GM13976 (cell line): ENCODE data around the gene SLC13A3.

Experiments used
- DNase-seq: peaks from one replicate; pipeline ENCODE4 v3.0.0; 2012; ENCODE audit warnings: low spot score
- CTCF ChIP-seq: IDR thresholded peaks from 2 replicates; pipeline ENCODE4 v1.5.1; 2012; ENCODE audit warnings: borderline replicate concordance, mild to moderate bottlenecking; ENCODE audit not compliant: insufficient read depth; ENCODE audit errors: extremely low read depth, missing control alignments, control extremely low read depth
- in situ Hi-C: fragments of 300-500 bp; cut with MboI; formaldehyde crosslinking; loops from one replicate; pipeline ENCODE4 v1.12.0; 2022; ENCODE audit warnings: low sequenced_read_pairs, mixed read lengths, inconsistent platforms; ENCODE audit not compliant: unreplicated experiment

The SLC13A3 gene

GRCh38 chr20:46674253-46675083, 23.2 kb upstream of the SLC13A3 start:
- in situ Hi-C loops, result loop anchor here (25.0 kb wide), 1 partner anchor 537 kb away; no protein-coding TSS in a partner anchor
- TF ChIP-seq CTCF, result no peak
- no peak for DNase-seq

- TF ChIP-seq CTCF, result no peak
- no peak for DNase-seq
- in situ Hi-C loops, result no loop called here
Observed at GRCh38 chr20:46673394-46674252, 22.4 kb upstream of the SLC13A3 start.

GRCh38 chr20:46672543-46673148, 21.4 kb upstream of the SLC13A3 start:
- in situ Hi-C loops, result no loop called here
- no peak for TF ChIP-seq CTCF
- no peak for DNase-seq

- TF ChIP-seq CTCF, result no peak
- DNase-seq, result no peak
- in situ Hi-C loops, result no loop called here
Observed at GRCh38 chr20:46671866-46672542, 20.7 kb upstream of the SLC13A3 start.

- DNase-seq, result no peak
- in situ Hi-C loops, result no loop called here
- no peak for TF ChIP-seq CTCF
Observed at GRCh38 chr20:46670585-46671584, 19.6 kb upstream of the SLC13A3 start.
